K562 (cell line): ENCODE results near the gene LDAH. TPM values are rescaled to one million over a fixed set of nuclear protein-coding genes. Genes with fewer than 3 reads are reported as not detected.

Experiments used
- GABPB1 ChIP-seq: sonication (generic); formaldehyde crosslinking; IDR thresholded peaks from 2 replicates; pipeline ENCODE4 v1.8.0; 2022; ENCODE audit warnings: mild to moderate bottlenecking, missing genetic modification reagents
- HCFC1 ChIP-seq: IDR thresholded peaks from 2 replicates; pipeline ENCODE4 v1.6.1; 2012; ENCODE audit warnings: low read depth, low read length, improper control_type of control experiment
- HDAC1 ChIP-seq, 2 experiments: fragments of 450-650 bp; IDR thresholded peaks; 2 replicates each; pipeline ENCODE4 v1.6.1; 2016 to 2017; ENCODE audit warnings: inconsistent platforms in 1 of 2, mild to moderate bottlenecking in 1 of 2, moderate library complexity in 1 of 2
- HSF4 ChIP-seq: fragments of 250-450 bp; sonication (Bioruptor Pico); IDR thresholded peaks from 2 replicates; pipeline ENCODE4 v2.1.2; 2022; ENCODE audit warnings: mild to moderate bottlenecking, moderate library complexity, borderline replicate concordance
- ID3 ChIP-seq, 2 experiments: fragments of 250-450 bp in 1 of 2; fragments of 450-650 bp in 1 of 2; sonication (Bioruptor Pico) in 1 of 2; IDR thresholded peaks; 2 replicates each; pipeline versions ENCODE4 v1.6.1 to v1.8.0; 2016 to 2021; ENCODE audit warnings: mild to moderate bottlenecking in 2 of 2, moderate library complexity in 2 of 2, missing compliant biosample characterization in 1 of 2, missing genetic modification characterization in 1 of 2
- LCOR ChIP-seq: sonication (generic); formaldehyde crosslinking; IDR thresholded peaks from 2 replicates; pipeline ENCODE4 v1.8.0; 2022; ENCODE audit warnings: mild to moderate bottlenecking, missing genetic modification reagents
- RAD51 ChIP-seq: fragments of 450-650 bp; IDR thresholded peaks from 2 replicates; pipeline ENCODE4 v1.7.1; 2016; ENCODE audit warnings: low read depth, mild to moderate bottlenecking, borderline replicate concordance
- ZMIZ1 ChIP-seq, 2 experiments: fragments of 150-350 bp in 1 of 2; IDR thresholded peaks; 2 replicates each; pipeline ENCODE4 v1.6.1; 2012 to 2016; ENCODE audit warnings: low read depth in 2 of 2, low read length in 2 of 2, mild to moderate bottlenecking in 1 of 2, moderate library complexity in 1 of 2
- ZNF707 ChIP-seq: fragments of 250-450 bp; sonication (Bioruptor Pico); conservative IDR thresholded peaks from 2 replicates; pipeline ENCODE4 v1.8.0; 2022; ENCODE audit warnings: inconsistent platforms, mild to moderate bottlenecking, moderate library complexity
- polyA plus RNA-seq, 8 experiments: library from polyadenylated mRNA; depleted of rRNA in 4 of 8; stranded (reverse) in 5 of 8; unstranded in 3 of 8; fragments of >200 nt; fragmentation: Nextera tagmentation in 2 of 8; fragmentation: Illumina TruSeq in 1 of 8; extraction: Ambion mirVana in 2 of 8; extraction: Trizol in 1 of 8; gene quantifications; 2 replicates each; pipeline versions ENCODE4 v1.2.1 to v1.2.3, GENCODE V29; 2011 to 2014; ENCODE audit warnings: inconsistent platforms in 1 of 8, missing spikeins in 1 of 8
- total RNA-seq, 7 experiments: library from RNA; depleted of rRNA in 6 of 7; stranded (reverse); fragments of >200 nt in 6 of 7; fragmentation: Illumina TruSeq in 2 of 7; extraction: Trizol in 2 of 7; gene quantifications; 2 replicates each; pipeline versions ENCODE4 v1.2.1 to v1.2.3, GENCODE V29; 2011 to 2021; ENCODE audit warnings: low replicate concordance in 1 of 7
- TF ChIP-seq, protein P1 (sequence below): fragments of 250-450 bp; sonication (Bioruptor Pico); IDR thresholded peaks from 2 replicates; pipeline ENCODE4 v1.5.1; 2021; ENCODE audit warnings: mild to moderate bottlenecking

The LDAH gene
- total and polyA plus RNA-seq, 9 of the 15 experiments (the other 6 are each of a cell fraction or from before 2014, with no cell fraction given) = 22.3 to 60.1 (median 40.0) TPM

GRCh38 chr2:20723543-20723942 is 99.4 kb downstream of the LDAH start (continued):
- no peak for TF ChIP-seq HDAC1 (IDR thresholded peaks at IDR 0.05)
- TF ChIP-seq ZNF707 (CRISPR knock-in tag) = no peak
- no peak for TF ChIP-seq LCOR (CRISPR knock-in tag)
- TF ChIP-seq, protein P1, sequence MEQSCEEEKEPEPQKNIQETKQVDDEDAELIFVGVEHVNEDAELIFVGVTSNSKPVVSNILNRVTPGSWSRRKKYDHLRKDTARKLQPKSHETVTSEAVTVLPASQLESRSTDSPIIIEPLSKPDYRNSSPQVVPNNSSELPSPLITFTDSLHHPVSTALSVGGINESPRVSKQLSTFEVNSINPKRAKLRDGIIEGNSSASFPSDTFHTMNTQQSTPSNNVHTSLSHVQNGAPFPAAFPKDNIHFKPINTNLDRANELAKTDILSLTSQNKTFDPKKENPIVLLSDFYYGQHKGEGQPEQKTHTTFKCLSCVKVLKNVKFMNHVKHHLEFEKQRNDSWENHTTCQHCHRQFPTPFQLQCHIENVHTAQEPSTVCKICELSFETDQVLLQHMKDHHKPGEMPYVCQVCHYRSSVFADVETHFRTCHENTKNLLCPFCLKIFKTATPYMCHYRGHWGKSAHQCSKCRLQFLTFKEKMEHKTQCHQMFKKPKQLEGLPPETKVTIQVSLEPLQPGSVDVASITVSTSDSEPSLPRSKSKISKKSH = no peak
- TF ChIP-seq HSF4 (CRISPR knock-in tag) = no peak
- no peak for TF ChIP-seq ID3 (CRISPR knock-in tag; IDR thresholded peaks at IDR 0.05)
- no peak for TF ChIP-seq ID3 (tag; IDR thresholded peaks at IDR 0.05)
- no peak for TF ChIP-seq GABPB1 (CRISPR knock-in tag)
- TF ChIP-seq ZMIZ1 (IDR thresholded peaks at IDR 0.05; ENCODE audit: low read depth in 2 of 2, low read length in 2 of 2) = no peak
- TF ChIP-seq RAD51 = no peak
- TF ChIP-seq HCFC1 = no peak
- TF ChIP-seq, all 486 proteins: peak for 0
